Myocyte (in vitro differentiated cells): ENCODE results near the gene FGF22. TPM values are rescaled to one million over a fixed set of nuclear protein-coding genes. Genes with fewer than 3 reads are reported as not detected.
"Not testable (repeated sequence)": the region's sequence is repeated elsewhere in the genome, so short reads cannot be mapped to it uniquely, and the experiment has no call there.

Experiments used
- DNase-seq: peaks from one replicate; pipeline ENCODE4 v3.0.0-alpha.2; 2012; ENCODE audit warnings: low read depth
- total RNA-seq: library from RNA; depleted of rRNA; stranded (reverse); fragments of >200 nt; gene quantifications from 2 replicates; pipeline ENCODE4 v1.2.3, GENCODE V29; 2014

Gene FGF22
- total RNA-seq, 1 donor from 2014 or later, result 0.16 TPM

DNA sequence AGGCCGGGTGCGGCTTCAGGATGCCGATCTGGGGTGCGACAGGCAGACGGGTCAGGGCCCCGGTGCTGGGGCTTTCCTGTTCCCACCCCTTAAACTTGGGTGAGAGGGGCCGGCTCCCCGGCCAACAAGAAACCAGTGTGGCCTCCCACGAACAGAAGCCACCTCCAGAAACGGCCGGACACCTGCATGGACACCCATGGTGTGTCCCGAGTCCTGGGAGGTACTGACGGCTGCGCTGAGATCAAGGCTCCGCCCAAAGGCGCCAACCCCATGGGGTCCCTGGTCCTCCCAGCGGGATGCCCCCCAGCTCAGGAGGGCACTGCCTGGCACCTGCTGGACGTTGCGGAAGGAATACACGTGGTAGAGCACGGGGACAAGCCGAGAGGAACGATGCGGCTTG is 17.9 kb upstream of the FGF22 start:
- no peak for DNase-seq

DNA sequence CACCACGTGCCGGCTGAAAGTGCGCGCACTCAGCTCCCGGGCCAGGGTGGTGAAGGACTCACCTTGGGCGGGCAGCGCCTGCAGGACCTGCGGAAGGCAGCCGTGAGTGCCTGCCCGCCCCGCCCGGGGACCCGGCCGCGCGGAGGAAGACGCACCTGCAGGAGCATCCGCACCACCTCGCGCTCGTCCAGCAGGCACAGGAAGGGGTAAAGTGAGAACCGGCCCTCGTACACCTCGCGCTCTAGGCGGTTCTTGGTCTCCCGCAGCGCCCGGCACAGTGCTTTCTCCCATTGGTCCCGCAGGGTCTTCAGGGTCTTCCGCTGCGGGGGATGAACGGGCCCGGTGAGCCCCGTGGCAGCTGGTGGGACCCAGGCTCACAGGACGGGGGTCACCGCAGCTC is 17.0 kb upstream of the FGF22 start:
- DNase-seq, result no peak

GRCh38 chr19:623175-623916 is 16.3 kb upstream of the FGF22 start:
- DNase-seq, result no peak

DNA sequence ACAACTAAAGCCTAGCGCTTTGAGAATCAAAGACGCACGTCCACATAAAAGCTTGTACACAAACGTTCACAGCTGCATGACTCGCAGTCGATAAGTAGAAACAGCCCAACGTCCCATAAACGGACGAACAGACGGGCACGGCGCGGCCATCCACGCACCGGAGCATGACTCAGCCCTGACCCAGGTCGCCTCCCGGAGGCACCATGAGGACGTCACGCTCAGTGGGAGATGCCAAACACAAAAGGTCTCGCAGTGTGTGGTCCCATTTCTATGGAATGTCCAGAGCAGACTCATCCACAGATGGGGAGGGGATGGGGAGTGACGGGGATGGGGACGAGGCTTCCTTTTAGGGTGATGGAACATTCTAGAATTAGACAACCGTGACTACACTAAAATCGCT is 15.7 kb upstream of the FGF22 start:
- no peak for DNase-seq

GRCh38 chr19:624433-625109 is 15.1 kb upstream of the FGF22 start:
- DNase-seq, result no peak

GRCh38 chr19:625257-625656 is 14.4 kb upstream of the FGF22 start:
- no peak for DNase-seq

DNA sequence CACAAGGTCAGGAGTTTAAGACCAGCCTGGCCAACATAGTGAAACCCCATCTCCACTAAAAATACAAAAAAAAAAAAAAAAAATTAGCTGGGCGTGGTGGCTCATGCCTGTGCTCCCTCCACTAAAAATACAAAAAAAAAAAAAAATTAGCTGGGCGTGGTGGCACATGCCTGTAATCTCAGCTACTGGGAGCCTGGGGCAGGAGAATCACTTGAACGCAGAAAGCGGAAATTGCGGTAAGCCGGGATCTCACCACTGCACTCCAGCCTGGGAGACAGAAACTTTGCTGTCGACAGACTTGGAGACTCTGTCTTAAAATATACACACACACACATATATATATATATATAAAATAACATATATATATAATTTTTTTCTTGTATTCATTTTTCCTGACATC is 13.1 kb upstream of the FGF22 start:
- not testable (repeated sequence) for DNase-seq

DNA sequence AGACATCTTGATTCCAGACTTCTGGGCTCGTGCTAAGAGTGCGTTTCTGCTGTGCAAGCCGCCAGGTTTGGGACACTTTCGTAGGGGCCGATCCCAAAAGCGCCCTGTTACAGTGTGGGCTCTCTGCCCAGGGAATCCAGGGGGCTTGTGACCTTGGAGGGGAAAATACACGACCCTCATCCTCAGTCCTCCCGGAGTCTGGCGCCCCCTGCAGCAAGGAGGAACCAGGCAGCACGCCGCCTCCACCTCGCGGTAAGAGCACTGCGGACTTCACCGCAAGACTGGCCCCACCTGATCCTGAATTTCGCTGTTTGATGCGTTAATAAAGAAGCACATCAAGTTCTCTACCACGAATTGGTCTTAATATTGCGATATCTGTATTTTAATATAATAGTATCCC is 11.5 kb upstream of the FGF22 start:
- DNase-seq, result no peak

DNA sequence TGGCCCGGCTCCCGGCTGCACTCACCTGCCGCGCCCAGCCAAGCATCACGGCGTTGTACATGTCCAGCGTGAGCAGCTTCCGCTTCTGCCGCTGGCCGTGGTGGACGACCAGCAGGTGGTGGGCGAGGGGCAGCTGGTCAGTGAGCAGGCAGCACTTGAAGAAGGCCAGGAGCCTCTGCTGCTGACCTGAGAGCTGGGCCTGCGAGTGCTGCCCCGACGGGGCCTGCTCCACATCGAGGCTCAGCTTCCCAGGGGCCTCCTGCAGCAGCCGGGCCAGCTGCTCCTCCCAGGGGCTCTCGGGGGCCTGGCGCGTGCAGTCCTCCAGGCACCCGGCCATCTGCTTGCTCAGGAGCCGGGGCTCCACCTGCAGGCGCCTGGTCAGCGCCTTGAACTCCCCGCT is 10.2 kb upstream of the FGF22 start:
- DNase-seq, result not testable (repeated sequence)

GRCh38 chr19:629961-630714 is 9.5 kb upstream of the FGF22 start:
- DNase-seq, result no peak

DNA sequence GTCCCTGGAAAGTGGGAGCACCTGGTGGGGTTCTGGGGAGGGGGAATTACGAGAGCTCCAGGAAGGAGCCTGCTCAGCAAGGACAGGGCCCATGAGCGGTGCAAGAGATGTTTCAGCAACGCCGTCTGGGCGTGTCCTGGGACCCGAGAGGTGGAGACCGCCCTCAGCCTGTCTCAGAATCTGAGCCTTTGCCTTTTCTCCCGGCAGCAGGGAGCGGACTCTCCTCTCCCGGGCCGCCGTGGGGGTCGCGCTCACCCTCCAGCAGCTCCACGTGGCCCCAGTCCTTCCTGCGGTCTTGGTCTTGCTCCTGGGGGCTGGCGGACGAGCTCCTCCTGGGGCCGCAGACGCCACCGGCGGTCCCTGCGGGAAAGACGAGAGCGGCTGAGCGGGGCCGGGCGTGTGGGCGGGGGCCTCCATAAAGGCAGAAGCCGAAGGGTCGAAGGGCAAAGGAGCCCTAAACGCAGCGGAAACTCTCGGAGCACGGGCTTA is 7.1 kb upstream of the FGF22 start:
- peak; percentile 29 for DNase-seq

DNA sequence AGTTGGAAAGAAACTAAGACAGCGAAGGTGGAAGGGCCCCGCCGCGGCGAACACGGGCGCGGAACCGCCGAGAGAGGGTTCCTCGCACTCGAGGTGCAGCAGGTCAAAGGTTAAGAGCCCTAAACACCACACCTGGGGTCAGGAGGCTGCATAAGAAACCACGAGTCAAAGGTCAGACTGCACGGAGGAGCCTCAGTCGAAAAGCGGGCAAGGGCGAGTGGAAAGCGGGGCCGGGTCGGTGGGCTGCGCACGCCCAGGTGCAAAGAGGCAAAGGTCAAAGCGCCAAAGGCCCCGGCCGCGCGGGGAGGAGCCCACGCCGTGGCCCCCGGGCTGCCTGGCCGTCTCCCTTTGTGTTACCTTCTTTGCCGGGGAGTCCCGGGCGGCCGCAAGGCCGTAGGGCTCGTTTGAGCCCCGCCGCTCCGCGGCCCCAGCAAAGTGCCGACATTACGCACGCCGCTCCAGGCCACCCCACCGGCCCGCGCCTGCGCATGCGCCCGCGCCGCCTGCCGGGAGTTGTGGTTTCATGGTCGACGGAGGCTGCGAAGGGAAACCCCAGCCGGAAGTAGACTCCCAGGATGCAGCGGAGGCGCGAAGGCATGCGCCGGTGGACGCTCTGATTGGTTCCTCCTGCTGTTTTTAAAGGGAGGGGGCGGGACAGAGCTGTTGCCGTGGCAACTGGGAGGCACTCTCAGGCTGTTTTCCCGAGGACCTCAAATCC is 6.5 kb upstream of the FGF22 start, which contains the start of gene POLRMT:
Gene POLRMT (minus strand): TSS at position 470 of the 718 bp plus-strand sequence. CDS start 25 bp downstream, at position 445.
- DNase-seq, result peak; percentile 98

DNA sequence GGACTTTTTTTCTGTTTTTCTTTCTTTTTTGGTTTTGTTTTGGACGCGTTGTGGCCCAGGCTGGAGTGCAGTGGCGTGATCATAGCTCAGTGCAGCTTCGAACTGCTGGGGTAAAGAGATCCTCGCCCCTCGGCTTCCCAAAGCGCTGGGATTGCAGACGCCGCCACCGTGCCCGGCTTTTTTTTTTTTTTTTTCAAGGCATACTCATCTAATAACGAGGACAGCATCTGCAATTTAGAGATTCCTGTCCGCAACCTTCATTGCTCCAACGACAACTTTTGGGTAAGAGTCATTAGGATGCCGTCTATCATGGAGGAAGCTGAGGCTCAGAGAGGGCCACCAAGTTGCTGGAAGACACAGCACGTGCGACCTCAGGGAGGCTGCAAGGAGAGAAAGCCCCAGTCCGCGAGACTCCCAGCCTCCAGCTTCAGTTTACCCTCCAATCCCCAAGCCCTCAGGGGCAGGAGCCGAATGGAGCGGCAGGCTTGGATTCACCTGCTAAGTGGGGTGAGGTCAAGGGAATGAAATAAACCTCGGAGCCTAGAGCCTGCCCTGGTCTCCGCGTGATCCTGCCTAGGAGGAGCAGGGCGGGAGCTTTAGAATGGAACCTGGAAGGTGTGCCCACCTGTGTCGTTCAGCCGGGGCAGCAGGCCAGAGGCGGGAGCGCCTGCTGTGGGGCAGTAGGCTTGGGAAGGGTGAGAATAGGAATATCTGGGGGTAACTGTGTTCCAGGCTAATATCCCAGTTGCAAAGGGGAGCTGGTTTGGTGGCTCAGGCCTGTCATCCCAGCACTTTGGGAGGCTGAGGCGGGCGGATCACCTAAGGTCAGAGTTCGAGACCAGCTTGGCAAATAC is 5.7 kb upstream of the FGF22 start:
- peak; percentile 13 for DNase-seq

GRCh38 chr19:634975-635652 is 4.6 kb upstream of the FGF22 start:
- DNase-seq, result no peak

GRCh38 chr19:638906-639252 is 800 bp upstream of the FGF22 start:
- DNase-seq, result no peak

DNA sequence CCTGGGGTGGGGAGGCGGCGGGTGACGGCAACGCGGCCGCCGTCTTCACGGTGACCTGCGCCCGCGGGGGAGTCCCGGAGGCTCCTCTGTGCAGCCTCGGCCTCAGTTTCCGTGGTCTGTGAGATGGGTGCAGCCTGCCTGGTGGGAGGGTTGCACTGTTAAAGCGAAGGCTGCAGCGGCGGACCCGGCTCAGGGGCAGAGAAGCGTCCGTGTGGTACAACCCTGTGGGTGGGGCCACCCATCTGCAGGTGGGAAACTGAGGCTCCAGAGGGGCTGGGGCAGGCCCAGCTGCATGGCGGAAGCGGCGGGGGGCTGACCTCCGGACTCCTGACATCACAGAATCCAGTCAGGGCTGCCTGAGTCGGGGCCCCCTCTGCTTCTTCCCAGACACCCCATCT is 481 bp downstream of the FGF22 start:
- DNase-seq, result no peak

DNA sequence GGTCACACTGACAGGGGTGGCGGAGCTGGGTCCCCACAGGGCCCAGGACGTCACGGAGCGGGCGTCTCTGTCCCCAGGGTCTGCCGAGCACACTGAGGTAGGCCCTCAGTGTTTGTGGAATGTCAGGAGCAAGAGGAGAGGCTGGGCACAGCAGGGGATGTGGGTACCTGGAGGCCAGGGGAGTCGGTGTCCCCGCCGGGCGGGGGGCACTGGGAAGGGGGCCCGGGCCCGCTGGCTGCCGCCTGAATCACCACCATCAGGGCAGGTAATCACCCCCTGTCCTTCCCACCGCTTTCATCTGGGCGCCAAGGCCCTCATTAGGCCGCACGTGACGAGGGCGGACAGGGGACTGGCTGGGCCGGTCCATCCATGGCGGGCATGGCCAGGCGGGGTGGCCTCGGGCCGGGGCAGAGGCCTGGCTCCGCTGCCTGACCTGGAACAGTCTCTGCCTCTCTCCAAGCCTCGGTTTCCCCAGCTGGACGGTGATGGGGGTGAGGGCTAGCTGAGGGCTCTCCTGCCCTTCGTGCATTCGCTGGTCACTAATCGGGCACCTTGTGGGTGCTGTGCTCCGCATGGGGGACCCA is 1.0 kb downstream of the FGF22 start:
- no peak for DNase-seq

GRCh38 chr19:641702-642101 is 2.0 kb downstream of the FGF22 start:
- peak; percentile 18 for DNase-seq
